Sigmoid colon (tissue), 7 donors: Measurements from ENCODE around the gene MKI67. TPM values are rescaled to one million over a fixed set of nuclear protein-coding genes. Genes with fewer than 3 reads are reported as not detected.

Source experiments
- DNase-seq: peaks from one replicate; pipeline ENCODE4 v3.0.0-alpha.2; 2019
- H3K27ac ChIP-seq, 4 donors: fragments of 200-600 bp; sonication (generic); one replicate each; pipeline ENCODE4 v1.5.1; 2016 to 2019; ENCODE audit warnings: mild to moderate bottlenecking in 1 of 4
- H3K27me3 ChIP-seq, 3 donors: fragments of 200-600 bp; sonication (generic); one replicate each; pipeline ENCODE4 v1.5.1; 2019; ENCODE audit warnings: mild to moderate bottlenecking in 1 of 3
- H3K36me3 ChIP-seq, 4 donors: fragments of 200-600 bp; sonication (generic); one replicate each; pipeline ENCODE4 v1.5.1; 2016 to 2019
- H3K4me1 ChIP-seq, 4 donors: fragments of 200-600 bp; sonication (generic); one replicate each; pipeline ENCODE4 v1.5.1; 2017 to 2019
- H3K4me3 ChIP-seq, 4 donors: fragments of 200-600 bp; sonication (generic); one replicate each; pipeline ENCODE4 v1.5.1; 2017 to 2019; ENCODE audit warnings: mild to moderate bottlenecking in 2 of 4, moderate library complexity in 1 of 4
- H3K9me3 ChIP-seq, 4 donors: fragments of 200-600 bp in 3 of 4; sonication (generic) in 3 of 4; one replicate each; pipeline versions ENCODE4 v1.5.1 to v1.6.1; 2013 to 2019
- EP300 ChIP-seq, 4 donors: sonication (generic); formaldehyde crosslinking; IDR thresholded peaks; one replicate each; pipeline ENCODE4 v1.6.1; 2017; ENCODE audit warnings: antibody characterized with exemption in 4 of 4
- POLR2A ChIP-seq, 2 donors: fragments of 450-650 bp; IDR thresholded peaks; one replicate each; pipeline ENCODE4 v1.6.1; 2016; ENCODE audit warnings: antibody characterized with exemption in 2 of 2, mild to moderate bottlenecking in 2 of 2, moderate library complexity in 2 of 2
- POLR2AphosphoS5 ChIP-seq, 4 donors: sonication (generic); formaldehyde crosslinking; IDR thresholded peaks; one replicate each; pipeline ENCODE4 v1.6.1; 2017; ENCODE audit warnings: antibody characterized with exemption in 4 of 4
- WGBS, 2 donors: extraction: QIAGEN DNeasy Blood & Tissue Kit; methylation state at CpG; one replicate each; pipeline ENCODE4 v1.1.7; 2013; 5-methylcytosine and 5-hydroxymethylcytosine counted together
- intact Hi-C: fragments of 100-400 bp; cut with DNase I; formaldehyde crosslinking; loops from one replicate; pipeline ENCODE4 v1.15.1; 2023
- polyA plus RNA-seq, 3 donors: library from polyadenylated mRNA; stranded (reverse); fragments of 200-250 nt; gene quantifications; one replicate each; pipeline ENCODE4 v1.2.3, GENCODE V29; 2013
- total RNA-seq, 4 donors: library from RNA; depleted of rRNA; stranded (reverse); fragments of >200 nt; gene quantifications; one replicate each; pipeline ENCODE4 v1.1.0, GENCODE V29; 2016
- TF ChIP-seq, protein P1 (sequence below), 4 experiments: fragments of 450-650 bp in 3 of 4; fragments of 200-600 bp in 1 of 4; IDR thresholded peaks; one replicate each; pipeline ENCODE4 v1.5.1; 2016 to 2019; ENCODE audit warnings: antibody characterized with exemption in 4 of 4, mild to moderate bottlenecking in 3 of 4, moderate library complexity in 2 of 4
- donor health status: healthy with polysubstance abuse.
- donor health status: Bipolar disorder and iron deficiency.
- donor health status: healthy.

The MKI67 gene
- total and polyA plus RNA-seq, 7 donors = 0.49 to 29.0 (median 1.2) TPM

DNA sequence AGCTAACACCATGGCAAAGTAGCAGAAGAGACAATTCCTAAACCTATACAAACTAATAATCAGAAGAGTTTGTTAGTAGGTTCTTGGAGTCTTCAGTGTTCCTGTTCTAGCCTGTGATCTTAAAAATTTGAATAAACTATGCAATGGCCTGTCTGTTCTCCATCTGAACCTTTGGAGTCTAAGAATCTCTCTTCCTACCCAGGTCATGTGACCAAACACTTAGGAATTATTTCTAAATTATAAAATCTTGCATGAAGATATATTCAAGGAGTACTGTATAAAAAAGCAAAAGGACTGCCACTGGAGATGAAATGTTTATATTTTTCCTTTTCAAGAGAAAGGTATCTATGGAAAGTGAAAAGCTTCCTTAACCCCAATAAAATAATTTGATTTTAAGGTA is 2.4 kb downstream of the MKI67 start:
- H3K9me3 ChIP-seq = no peaks in the 10 kb centered on the region
- peaks cover 0 to 22% (median 17%) of the 10 kb centered on the region in 4 donors for H3K4me1 ChIP-seq
- H3K4me3 ChIP-seq = no peak overlapping the region
- DNase-seq = no peak
- H3K27ac ChIP-seq = no peak overlapping the region
- TF ChIP-seq, protein P1, sequence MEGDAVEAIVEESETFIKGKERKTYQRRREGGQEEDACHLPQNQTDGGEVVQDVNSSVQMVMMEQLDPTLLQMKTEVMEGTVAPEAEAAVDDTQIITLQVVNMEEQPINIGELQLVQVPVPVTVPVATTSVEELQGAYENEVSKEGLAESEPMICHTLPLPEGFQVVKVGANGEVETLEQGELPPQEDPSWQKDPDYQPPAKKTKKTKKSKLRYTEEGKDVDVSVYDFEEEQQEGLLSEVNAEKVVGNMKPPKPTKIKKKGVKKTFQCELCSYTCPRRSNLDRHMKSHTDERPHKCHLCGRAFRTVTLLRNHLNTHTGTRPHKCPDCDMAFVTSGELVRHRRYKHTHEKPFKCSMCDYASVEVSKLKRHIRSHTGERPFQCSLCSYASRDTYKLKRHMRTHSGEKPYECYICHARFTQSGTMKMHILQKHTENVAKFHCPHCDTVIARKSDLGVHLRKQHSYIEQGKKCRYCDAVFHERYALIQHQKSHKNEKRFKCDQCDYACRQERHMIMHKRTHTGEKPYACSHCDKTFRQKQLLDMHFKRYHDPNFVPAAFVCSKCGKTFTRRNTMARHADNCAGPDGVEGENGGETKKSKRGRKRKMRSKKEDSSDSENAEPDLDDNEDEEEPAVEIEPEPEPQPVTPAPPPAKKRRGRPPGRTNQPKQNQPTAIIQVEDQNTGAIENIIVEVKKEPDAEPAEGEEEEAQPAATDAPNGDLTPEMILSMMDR (IDR thresholded peaks at IDR 0.05) = no peak
- H3K36me3 ChIP-seq = no peaks in the 10 kb centered on the region
- H3K27me3 ChIP-seq = peaks cover 3 to 62% (median 45%) of the 10 kb centered on the region in 3 donors
- intact Hi-C loops = no loop called here

DNA sequence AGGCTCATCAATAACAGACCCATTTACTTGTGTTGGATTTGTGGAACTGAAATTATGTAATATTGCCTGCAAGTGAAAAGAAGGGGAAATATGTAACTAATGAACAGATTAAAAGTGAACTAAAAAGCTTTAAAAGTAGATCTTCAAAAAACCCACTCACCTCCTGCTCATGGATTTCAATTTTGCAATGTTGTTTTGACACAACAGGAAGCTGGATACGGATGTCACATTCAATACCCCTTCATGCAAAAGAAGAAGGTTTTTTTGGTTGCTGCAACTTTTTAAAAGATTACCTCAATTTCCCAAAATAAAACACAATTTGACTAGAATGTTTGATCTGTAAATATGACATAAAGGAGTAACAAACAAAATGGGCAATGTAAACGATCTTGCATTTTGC is 3.3 kb downstream of the MKI67 start:
- Histone ChIP-seq H3K27me3 (peaks cover 3 to 62% (median 45%) of the 10 kb centered on the region in 3 donors), H3K4me3 (no peak overlapping the region), H3K4me1 (peaks cover 0 to 22% (median 17%) of the 10 kb centered on the region in 4 donors), H3K36me3 (no peaks in the 10 kb centered on the region), H3K9me3 (no peaks in the 10 kb centered on the region), H3K27ac (no peak overlapping the region)
- TF ChIP-seq POLR2A (IDR thresholded peaks at IDR 0.05) (no peak), POLR2AphosphoS5 (IDR thresholded peaks at IDR 0.05) (no peak), EP300 (IDR thresholded peaks at IDR 0.05) (no peak)
- TF ChIP-seq, protein P1 (IDR thresholded peaks at IDR 0.05) = no peak
- intact Hi-C loops = no loop called here
- WGBS, 2 donors = 69 to 82% methylated on average over 2 of the region's 2 CpGs
- DNase-seq = no peak

DNA sequence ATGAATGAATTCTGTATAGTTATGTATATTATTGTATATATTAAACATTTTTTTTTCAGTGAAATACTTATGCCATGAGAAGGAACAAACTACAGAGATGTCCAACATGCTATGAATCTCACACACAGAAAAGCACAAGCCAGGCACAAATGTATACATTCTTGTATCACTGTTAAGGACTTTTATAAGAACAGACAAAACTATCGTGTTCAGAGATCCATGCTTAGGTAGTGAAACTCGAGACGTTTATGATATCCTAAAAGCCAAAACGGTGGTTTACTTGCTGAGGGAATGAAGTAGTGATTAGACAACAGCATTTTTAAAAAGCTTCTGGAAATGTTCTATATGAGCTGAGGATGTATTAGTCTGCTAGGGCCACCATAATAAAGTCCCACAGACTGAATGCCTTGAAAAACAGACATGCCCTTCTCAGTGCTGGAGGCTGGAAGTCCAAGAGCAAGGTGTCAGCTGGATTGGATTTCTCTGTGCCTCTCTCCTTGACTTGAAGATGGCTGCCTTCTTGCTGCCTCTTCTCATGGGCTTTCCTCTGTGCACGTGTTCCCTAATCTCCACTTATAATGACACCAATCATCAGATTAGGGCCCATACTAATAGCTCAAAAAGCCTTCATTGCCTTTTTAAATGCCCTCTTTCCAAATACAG is 4.3 kb downstream of the MKI67 start:
- Histone ChIP-seq H3K9me3 (no peaks in the 10 kb centered on the region), H3K4me3 (no peak overlapping the region), H3K27me3 (peaks cover 3 to 62% (median 46%) of the 10 kb centered on the region in 3 donors), H3K4me1 (peaks cover 0 to 22% (median 17%) of the 10 kb centered on the region in 4 donors), H3K27ac (no peak overlapping the region), H3K36me3 (no peaks in the 10 kb centered on the region)
- DNase-seq = no peak
- WGBS, 2 donors = 88% methylated on average over 5 of the region's 5 CpGs
- TF ChIP-seq POLR2AphosphoS5 (IDR thresholded peaks at IDR 0.05) (no peak), EP300 (IDR thresholded peaks at IDR 0.05) (no peak), POLR2A (IDR thresholded peaks at IDR 0.05) (no peak)
- TF ChIP-seq, protein P1 (IDR thresholded peaks at IDR 0.05) = no peak
- intact Hi-C loops = no loop called here

DNA sequence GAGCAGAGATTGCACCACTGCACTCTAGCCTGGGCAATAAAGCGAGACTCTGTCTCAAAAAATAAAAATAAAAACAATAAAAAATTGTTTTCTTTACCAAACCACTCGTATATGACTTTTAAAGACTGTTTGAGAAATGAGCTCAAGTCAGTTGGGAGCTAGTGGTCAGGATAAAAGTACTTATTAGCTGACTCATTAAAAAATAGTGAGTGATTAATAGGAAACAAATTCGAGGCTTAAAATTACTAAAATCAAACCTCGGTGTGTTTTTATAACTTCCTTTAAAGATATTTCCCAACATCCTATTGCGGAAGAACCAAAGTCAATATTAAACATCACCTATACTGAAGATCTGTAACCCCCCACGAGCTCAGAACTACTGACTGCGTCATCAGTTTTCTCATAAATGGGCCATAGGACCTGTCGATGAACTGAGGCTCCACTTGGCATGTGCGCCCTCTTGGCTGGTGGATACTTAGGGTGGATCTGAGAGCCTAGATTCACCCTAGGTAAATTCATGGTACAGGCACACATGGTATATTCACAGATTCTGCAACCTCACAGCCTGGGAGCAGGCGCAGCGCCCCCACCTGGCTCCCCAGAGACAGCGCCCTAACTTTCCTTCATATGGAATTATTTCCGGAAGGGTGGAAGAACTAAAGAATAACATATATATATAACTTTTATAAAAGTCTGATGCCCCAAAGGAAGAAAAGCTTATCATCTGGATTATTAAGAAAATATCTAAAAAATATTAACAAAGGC is 9.2 kb downstream of the MKI67 start:
- no peak overlapping the region for H3K4me3 ChIP-seq
- H3K4me1 ChIP-seq = no peaks in the 10 kb centered on the region
- 88 to 93% methylated on average over 13 of the region's 13 CpGs for WGBS, 2 donors
- H3K27me3 ChIP-seq = peaks cover 0 to 21% (median 19%) of the 10 kb centered on the region in 3 donors
- intact Hi-C loops = no loop called here
- H3K36me3 ChIP-seq = no peaks in the 10 kb centered on the region
- no peaks in the 10 kb centered on the region for H3K9me3 ChIP-seq
- TF ChIP-seq, protein P1 (IDR thresholded peaks at IDR 0.05) = no peak
- TF ChIP-seq POLR2AphosphoS5 (IDR thresholded peaks at IDR 0.05) = no peak
- TF ChIP-seq POLR2A (IDR thresholded peaks at IDR 0.05) = no peak
- TF ChIP-seq EP300 (IDR thresholded peaks at IDR 0.05) = no peak
- DNase-seq = no peak
- H3K27ac ChIP-seq = no peak overlapping the region
